ENCODE results near the gene NACC2. TPM values are rescaled to one million over a fixed set of nuclear protein-coding genes. Genes with fewer than 3 reads are reported as not detected.
A peak's percentile ranks its signal among the peaks of the same experiment; 100 is the strongest.

Gene NACC2
- total RNA-seq, 4 donors from 2014 or later: 93.8 to 192 (median 142) TPM

DNA sequence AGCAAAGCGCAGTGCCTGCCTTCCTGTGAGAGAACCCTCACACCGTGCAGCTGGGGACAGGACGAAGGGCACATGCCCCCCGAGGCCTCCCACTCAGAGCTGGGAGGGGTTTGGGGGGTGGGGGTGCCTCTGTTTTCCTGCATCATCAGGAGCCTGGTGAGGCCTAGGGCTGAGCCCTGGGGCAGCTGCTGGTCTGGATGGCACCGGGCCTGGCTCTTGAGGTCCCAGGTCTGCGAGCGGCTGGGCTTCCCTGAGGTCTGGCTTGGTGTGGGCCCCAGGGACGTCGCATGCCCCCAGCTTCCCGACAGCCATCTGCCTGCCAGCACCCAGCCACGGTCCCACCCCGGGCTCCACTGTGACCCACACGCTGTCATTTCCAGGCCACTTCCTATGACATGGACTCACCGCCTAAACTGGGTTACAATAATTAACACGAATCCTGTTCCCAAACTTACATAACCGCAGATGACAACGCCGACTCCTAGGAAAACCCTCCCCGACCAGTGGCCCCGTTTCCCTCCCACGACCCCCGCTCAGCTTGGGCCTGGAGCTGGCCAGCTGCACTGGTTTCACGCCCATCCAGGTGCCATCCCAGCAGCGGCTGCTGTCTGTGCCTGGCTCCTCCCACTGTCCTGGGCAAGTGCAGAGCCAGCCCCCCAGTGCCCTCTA lies 8.7 kb downstream of the NACC2 start:
- WGBS: 56% methylated on average over 21 of the region's 24 CpGs
- Histone ChIP-seq H3K36me3 (peaks cover 0 to 19% (median 7%) of the 10 kb centered on the region in 4 donors), H3K4me3 (peak overlapping the region; percentile 10 to 31 (median 15)), H3K27me3 (no peaks in the 10 kb centered on the region), H3K9me3 (no peaks in the 10 kb centered on the region), H3K27ac (replicated peaks in 1 of 4) (peak overlapping the region; percentile 85 to 99 (median 94)), H3K4me1 (peaks cover 89 to 100% (median 100%) of the 10 kb centered on the region in 4 donors)
- TF ChIP-seq POLR2AphosphoS5 (IDR thresholded peaks at IDR 0.05): no peak
- TF ChIP-seq POLR2A (IDR thresholded peaks at IDR 0.05; ENCODE audit: low read depth): no peak
- TF ChIP-seq, protein P1, sequence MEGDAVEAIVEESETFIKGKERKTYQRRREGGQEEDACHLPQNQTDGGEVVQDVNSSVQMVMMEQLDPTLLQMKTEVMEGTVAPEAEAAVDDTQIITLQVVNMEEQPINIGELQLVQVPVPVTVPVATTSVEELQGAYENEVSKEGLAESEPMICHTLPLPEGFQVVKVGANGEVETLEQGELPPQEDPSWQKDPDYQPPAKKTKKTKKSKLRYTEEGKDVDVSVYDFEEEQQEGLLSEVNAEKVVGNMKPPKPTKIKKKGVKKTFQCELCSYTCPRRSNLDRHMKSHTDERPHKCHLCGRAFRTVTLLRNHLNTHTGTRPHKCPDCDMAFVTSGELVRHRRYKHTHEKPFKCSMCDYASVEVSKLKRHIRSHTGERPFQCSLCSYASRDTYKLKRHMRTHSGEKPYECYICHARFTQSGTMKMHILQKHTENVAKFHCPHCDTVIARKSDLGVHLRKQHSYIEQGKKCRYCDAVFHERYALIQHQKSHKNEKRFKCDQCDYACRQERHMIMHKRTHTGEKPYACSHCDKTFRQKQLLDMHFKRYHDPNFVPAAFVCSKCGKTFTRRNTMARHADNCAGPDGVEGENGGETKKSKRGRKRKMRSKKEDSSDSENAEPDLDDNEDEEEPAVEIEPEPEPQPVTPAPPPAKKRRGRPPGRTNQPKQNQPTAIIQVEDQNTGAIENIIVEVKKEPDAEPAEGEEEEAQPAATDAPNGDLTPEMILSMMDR (IDR thresholded peaks at IDR 0.05): no peak
- TF ChIP-seq EP300 (IDR thresholded peaks at IDR 0.05): no peak
- DNase-seq (ENCODE audit: extremely low spot score): no peak
- intact Hi-C loops (cut with DNase I): loop anchor here (5.0 kb wide), 2 partner anchors 34 to 36 kb away; no protein-coding TSS in a partner anchor

GRCh38 chr9:136085815-136086212 lies 9.3 kb downstream of the NACC2 start:
- WGBS: 40% methylated on average over 3 of the region's 16 CpGs
- no peak for DNase-seq (ENCODE audit: extremely low spot score)
- Histone ChIP-seq H3K9me3 (no peaks in the 10 kb centered on the region), H3K4me3 (peak overlapping the region; percentile 10 to 31 (median 15)), H3K27me3 (no peaks in the 10 kb centered on the region), H3K4me1 (peaks cover 89 to 100% (median 100%) of the 10 kb centered on the region in 4 donors), H3K27ac (replicated peaks in 1 of 4) (peak overlapping the region; percentile 85 to 99 (median 94)), H3K36me3 (peaks cover 0 to 19% (median 7%) of the 10 kb centered on the region in 4 donors)
- intact Hi-C loops (cut with DNase I): loop anchor here (5.0 kb wide), 2 partner anchors 34 to 36 kb away; no protein-coding TSS in a partner anchor
- peak; percentile 45 to 69 for TF ChIP-seq POLR2AphosphoS5 (IDR thresholded peaks at IDR 0.05)
- no peak for TF ChIP-seq POLR2A (IDR thresholded peaks at IDR 0.05; ENCODE audit: low read depth)

DNA sequence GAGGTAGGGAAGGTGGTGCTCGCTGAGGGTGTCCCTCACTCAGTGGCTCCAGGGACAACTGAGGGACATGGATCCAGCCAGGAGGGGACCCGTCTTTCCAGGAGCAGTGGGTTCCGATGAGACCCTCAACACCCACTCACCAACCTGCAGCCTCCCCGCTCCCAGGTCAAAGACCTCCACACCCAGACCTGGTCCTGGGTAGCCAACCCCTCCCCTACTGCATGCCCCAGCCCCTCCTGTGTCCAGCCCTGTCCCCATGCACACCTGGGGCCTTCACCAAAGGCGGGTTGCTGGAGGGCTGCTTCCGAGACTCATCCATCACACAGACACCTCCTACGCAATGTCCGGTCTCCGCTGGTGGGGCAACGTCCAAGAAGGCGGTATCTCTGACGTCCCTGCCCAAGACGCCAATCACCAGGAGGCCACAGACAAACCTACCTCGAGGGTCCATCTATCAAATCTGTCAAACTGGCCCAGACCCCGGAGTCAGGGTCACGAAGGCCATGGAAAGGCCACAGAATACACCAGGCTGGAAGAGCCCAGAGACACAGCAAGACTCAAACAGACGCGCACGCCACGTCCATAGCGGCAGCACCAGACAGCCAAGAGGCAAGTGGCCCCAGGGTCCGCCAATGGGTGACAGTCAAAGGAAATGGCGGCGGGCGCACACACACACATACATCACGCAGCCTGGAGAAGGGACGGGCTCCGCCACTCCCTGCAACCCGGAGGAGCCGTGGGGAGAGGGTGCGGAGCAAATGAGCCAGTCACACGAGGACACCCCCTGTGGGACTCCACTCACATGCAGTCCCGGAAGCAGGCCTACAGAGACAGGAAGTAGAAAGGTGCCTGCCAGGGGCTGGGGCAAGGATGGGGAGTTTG lies 10.8 kb downstream of the NACC2 start:
- Histone ChIP-seq H3K4me1 (peaks cover 88 to 100% (median 100%) of the 10 kb centered on the region in 4 donors), H3K9me3 (no peaks in the 10 kb centered on the region), H3K27me3 (no peaks in the 10 kb centered on the region), H3K36me3 (peaks cover 0 to 19% (median 7%) of the 10 kb centered on the region in 4 donors), H3K27ac (replicated peaks in 1 of 4) (peak overlapping the region in 2 of 4 donors; percentile 16 to 81), H3K4me3 (no peak overlapping the region)
- 81% methylated on average over 25 of the region's 33 CpGs for WGBS
- TF ChIP-seq POLR2AphosphoS5 (IDR thresholded peaks at IDR 0.05) (no peak), EP300 (IDR thresholded peaks at IDR 0.05) (no peak), POLR2A (IDR thresholded peaks at IDR 0.05; ENCODE audit: low read depth) (no peak)
- TF ChIP-seq, protein P1 (IDR thresholded peaks at IDR 0.05): no peak
- intact Hi-C loops (cut with DNase I): no loop called here
- DNase-seq (ENCODE audit: extremely low spot score): no peak

GRCh38 chr9:136083558-136084062 lies 11.5 kb downstream of the NACC2 start:
- 90% methylated on average over 21 of the region's 24 CpGs for whole genome bisulfite sequencing
- intact Hi-C loops (cut with DNase I): no loop called here
- Histone ChIP-seq H3K4me3 (no peak overlapping the region), H3K9me3 (no peaks in the 10 kb centered on the region), H3K27me3 (no peaks in the 10 kb centered on the region), H3K36me3 (peaks cover 0 to 21% (median 7%) of the 10 kb centered on the region in 4 donors), H3K4me1 (peaks cover 88 to 100% (median 100%) of the 10 kb centered on the region in 4 donors), H3K27ac (replicated peaks in 1 of 4) (peak overlapping the region in 3 of 4 donors; percentile 16 to 81 (median 70))
- DNase-seq (ENCODE audit: extremely low spot score): no peak
- TF ChIP-seq, protein P1 (IDR thresholded peaks at IDR 0.05): no peak
- no peak for TF ChIP-seq EP300 (IDR thresholded peaks at IDR 0.05)
- TF ChIP-seq POLR2A (IDR thresholded peaks at IDR 0.05; ENCODE audit: low read depth): no peak
- TF ChIP-seq POLR2AphosphoS5 (IDR thresholded peaks at IDR 0.05): no peak

Measured in esophagus muscularis mucosa (tissue), 4 donors.